GM21825 (cell line): ENCODE data around the gene KRTAP9-4.
"Not testable (repeated sequence)": the region's sequence is repeated elsewhere in the genome, so short reads cannot be mapped to it uniquely, and the experiment has no call there.

Experiments
- ATAC-seq: cut with Tn5 transposase; IDR thresholded peaks from one replicate; pipeline ENCODE4 v1.9.1; 2021; ENCODE audit warnings: mild to moderate bottlenecking, moderate library complexity; ENCODE audit not compliant: unreplicated experiment

The KRTAP9-4 gene

DNA sequence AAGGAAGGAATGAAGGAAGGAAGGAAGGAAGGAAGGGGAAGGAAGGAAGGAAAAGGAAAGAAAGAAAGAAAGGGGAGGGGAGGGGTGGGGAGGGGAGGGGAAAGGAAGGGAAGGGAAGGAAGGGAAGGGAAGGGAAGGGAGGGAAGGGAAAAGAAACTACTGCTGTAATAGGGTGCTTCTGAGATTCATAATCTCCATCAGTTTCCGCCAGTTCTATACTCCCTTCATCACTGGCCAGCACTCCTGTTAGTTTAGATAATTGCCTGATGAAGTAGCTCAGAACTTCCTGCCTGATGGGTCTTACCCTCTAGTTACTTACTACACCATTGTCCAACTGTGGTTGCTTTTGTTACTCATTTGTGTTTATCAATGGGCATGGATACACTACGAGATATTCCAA, 13.7 kb downstream of the KRTAP9-4 start:
- ATAC-seq = no peak

DNA sequence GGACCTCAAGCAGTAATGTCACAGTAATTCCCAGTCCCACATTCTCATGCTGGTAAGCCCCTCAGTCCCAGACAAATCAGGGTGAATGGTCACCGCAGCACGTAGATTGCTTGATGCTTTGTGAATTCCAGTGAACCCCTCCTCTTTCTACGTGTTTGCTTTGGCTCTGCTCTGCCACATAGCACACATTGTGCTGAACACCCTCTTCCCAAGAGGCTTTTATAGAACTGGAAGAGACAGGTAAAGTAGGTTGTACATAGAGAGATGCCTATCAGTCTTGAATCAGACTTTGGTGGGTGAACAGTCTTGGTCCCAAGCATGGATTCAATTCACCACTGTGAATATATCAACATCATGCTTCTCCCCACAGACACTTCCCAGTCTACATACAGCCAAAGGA, 15.1 kb downstream of the KRTAP9-4 start:
- no peak for ATAC-seq

DNA sequence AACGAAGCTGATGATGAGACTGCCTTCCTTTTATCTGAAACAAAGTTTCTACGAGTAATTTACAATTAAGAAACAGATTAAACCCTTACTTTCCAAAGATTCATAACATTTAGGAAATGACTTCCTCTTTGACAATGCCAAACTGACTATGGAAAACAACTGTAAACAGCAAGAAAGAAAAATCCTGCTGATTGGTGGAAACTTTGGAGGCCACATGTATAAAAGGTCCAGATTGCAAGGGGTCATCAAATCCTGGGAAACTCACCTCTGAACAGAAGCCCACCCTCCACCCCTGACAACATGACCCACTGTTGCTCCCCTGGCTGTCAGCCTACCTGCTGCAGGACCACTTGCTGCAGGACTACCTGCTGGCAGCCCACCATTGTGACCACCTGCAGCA, 15.6 kb downstream of the KRTAP9-4 start, which contains the start of gene KRTAP9-6:
Gene KRTAP9-6, plus strand, starts transcription at position 301 of the 400 bp plus-strand sequence. Its CDS starts 0 bp downstream, at position 301.
- no peak for ATAC-seq

DNA sequence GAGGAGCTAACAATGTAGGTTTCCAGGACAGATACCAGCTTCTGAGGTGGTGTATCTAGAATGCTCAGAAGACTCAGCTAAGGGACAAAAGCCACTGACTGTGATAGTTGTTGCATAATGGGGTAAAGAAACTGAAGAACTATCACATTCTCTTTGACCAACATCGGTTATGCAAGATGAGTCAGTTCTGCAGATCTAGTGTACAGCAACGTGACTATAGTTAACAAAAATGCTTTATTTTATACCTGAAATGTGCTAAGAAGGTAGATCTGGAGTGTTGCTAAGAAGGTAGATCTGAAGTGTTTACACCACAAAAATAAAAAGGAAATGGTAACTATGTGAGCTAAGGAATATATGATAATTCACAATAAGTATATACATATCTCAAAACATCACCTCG, 18.2 kb downstream of the KRTAP9-4 start:
- no peak for ATAC-seq

DNA sequence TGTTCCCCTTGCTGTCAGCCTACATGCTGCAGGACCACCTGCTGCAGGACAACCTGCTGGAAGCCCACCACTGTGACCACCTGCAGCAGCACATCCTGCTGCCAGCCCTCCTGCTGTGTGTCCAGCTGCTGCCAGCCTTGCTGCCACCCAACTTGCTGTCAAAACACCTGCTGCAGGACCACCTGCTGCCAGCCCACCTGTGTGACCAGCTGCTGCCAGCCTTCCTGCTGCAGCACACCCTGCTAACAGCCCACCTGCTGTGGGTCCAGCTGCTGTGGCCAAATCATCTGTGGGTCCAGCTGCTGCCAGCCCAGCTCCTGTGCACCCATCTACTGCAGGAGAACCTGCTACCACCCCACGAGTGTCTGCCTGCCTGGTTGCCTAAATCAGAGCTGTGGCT, 21.8 kb downstream of the KRTAP9-4 start:
- ATAC-seq = not testable (repeated sequence)

DNA sequence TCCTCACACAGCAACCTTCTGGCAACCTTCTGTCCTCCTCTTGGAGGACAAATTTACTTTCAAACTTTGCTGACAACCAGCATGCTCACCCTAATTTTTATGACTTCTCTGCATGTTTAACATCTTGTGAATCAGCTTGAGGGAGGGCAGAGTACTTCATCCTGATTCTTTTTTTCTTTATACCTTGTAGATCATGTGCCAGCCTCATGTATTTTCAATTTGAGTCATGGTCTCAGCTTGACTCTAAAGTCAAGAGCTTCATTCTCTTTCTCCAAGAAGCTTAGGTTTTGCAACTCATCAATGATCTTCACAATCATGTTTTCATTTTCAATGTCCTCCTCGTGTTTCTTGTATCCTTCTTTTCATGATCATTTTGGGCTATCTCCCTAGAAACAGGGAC, 22.4 kb downstream of the KRTAP9-4 start:
- ATAC-seq = no peak

DNA sequence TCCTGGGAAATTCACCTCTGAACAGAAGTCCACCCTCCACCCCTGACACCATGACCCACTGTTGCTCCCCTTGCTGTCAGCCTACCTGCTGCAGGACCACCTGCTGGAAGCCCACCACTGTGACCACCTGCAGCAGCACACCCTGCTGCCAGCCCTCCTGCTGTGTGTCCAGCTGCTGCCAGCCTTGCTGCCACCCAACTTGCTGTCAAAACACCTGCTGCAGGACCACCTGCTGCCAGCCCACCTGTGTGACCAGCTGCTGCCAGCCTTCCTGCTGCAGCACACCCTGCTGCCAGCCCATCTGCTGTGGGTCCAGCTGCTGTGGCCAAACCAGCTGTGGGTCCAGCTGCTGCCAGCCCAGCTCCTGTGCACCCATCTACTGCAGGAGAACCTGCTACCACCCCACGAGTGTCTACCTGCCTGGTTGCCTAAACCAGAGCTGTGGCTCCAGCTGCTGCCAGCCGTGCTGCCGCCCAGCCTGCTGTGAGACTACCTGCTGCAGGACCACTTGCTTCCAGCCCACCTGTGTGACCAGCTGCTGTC, 26.2 kb downstream of the KRTAP9-4 start, which contains the start of gene KRTAP9-7:
Gene KRTAP9-7, plus strand, starts transcription at position 51 of the 543 bp plus-strand sequence. Its CDS starts 0 bp downstream, at position 51.
- ATAC-seq = not testable (repeated sequence)

DNA sequence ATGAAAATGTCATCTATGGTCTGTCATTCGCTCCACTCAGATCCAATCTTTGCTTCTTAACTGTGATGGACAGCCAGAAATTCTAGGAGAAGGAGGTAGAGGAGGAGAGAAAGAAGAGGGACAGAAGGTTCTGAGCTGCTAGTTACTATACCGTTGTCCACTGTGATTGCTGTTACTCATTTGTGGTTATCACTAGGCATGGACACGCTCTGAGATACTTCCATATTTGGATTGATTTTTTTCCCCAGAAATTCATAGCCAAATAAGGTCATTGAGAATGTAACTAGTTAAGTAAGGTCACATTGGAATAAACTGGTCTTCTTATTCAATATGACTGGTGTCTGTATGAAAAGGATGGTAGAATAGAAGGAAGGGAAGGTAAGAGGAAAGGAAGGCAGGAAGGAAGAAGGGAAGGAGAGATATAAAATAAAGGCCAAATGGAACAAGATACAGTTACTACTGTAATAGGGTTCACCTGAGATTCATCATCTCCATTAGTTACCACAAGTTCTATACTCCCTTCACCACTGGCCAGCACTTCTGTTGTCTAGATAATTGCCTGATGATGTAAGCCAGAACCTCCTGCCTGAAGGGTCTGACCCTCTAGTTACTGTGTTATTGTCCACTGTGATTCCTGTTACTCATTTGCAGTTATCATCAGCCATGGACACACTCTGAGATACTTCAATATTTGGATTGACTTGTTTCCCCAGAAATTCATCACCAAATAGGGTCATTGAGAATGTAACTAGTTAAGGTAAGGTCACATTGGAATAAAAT, 28.9 kb downstream of the KRTAP9-4 start:
- ATAC-seq = no peak

DNA sequence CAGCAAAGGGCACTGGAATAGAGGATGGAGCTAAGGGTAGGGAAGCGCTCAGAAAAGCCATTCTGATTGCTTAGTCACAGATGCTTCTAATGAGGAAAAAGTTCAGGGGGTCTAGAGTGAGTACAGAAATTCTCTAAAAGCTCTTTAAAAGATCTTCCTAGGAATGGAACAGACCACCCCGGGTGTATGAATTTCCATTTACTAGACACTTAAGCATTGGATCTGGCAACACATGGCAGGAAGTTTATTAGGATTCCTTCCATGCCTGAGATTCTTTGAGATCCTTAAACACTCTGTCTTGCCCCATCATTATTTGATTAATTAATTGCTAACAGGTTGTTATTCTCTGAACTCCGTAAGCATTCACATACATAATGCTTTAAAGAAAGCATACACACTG, 34.6 kb downstream of the KRTAP9-4 start:
- no peak for ATAC-seq

DNA sequence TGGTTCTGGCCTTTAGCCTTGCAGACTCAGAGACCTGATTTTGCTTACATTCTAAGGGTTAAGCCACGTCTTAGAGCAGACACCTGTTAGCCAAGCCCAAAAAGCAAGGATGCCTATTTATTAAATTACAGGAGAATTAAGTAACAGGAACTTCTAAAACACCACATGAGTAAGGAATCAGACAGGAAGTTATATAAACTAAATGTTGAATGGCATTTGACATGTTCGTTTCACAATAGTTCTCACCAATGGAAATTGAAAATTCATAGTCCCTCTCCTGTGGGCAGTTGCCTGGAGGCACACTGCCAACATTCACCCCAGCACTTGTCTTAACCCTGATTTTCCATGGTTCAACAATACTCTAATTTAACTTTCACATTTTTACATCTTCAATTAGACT, 35.1 kb downstream of the KRTAP9-4 start:
- ATAC-seq = no peak

DNA sequence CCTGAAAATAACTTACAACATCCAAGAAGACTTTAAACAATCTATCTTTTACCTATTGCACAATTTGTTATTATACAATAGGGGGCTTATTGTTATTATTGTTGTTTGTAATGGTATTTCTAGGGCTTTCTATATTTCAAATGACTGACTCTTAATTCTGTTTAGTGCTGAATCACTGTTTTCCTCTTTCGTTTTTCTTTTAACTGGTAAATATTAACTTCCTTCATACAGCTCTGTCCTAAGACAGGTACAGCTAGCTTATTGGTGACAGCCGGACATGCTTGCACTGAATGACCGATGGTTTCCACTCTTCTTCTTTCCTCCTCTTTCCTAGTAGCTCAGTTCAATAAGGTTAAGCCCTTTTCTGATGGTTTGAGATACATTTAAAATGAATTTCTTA, 37.6 kb downstream of the KRTAP9-4 start:
- ATAC-seq = no peak

DNA sequence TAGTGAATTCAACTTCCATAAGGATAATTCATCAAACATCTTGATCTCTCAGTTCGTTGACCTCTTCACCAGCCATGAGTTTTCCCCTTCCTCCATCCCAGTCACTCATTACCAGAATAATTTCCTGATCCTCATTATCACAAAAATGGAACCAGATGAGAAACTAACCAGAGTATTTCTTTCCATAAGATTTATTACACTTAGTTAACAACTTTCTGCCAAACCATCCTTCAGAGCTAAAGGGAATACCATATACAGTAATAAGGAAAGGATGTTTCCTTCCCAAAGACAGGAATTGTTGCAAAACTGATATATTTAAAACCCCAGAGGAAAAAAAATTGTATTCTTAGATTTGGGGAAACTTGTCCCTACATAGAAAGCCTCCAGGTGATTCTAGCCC, 44.5 kb downstream of the KRTAP9-4 start:
- ATAC-seq = no peak

DNA sequence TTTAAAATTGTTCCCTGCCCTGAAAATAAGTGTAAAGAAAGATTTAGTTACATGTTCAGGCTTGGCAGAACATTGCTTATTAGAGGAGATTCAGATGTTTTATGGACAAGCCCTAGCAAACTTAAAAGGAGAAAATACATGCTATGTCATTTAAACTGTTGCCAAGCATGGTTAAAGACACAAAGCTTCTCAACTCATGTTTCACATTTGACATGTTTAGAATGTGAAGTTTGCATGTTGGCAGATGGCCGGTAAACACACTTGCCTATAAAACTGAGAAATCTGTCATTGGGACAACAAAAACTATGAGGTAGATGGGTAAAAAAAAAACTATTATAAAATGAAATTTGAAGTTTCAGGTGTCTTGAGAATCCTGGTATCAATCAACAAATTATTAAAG, 47.4 kb downstream of the KRTAP9-4 start:
- no peak for ATAC-seq

DNA sequence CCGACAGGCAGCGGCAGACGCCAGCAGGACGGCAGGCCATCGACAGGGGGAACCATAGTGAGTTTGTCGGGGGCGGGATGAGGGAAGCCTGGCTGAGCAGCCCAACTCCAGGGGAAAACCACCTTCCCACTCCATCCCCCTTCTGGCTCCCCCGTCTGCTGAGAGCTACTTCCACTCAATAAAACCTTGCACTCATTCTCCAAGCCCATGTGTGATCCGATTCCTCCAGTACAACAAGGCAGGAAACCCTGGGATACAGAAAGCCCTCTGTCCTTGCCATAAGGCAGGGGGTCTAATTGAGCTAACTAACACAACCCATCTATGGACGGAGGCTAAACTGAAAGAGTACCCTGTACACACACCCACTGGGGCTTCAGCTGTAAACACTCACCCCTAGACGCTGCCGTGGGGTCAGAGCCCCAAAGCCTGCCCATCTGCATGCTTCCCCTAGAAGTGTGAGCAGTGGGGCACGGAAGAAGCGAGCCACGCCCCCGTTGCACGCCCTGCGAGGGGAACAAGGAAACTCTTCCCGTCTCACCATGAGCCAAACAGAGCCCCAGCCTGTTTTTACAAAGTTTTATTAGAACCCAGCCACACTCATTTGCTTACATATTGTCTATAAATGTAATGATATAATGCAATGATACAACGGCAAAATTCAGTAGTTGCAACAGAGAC, 49.1 kb downstream of the KRTAP9-4 start:
- ATAC-seq = no peak
